Measurements from ENCODE around the gene CAMK4. TPM values are rescaled to one million over a fixed set of nuclear protein-coding genes. Genes with fewer than 3 reads are reported as not detected.

CAMK4 gene
- total RNA-seq, 1 experiment from 2014 or later, result 6.3 TPM

GRCh38 chr5:111422245-111422644, 198.1 kb downstream of the CAMK4 start:
- Histone ChIP-seq H3K14ac (ENCODE audit: insufficient read depth, low read length) (no peak overlapping the region), H2BK5ac (ENCODE audit: insufficient read length, low read length) (no peak overlapping the region), H2BK120ac (ENCODE audit: low read depth, low read length, poor library complexity, severe bottlenecking) (no peak overlapping the region), H3K27me3 (ENCODE audit: insufficient read depth, low read length) (no peaks in the 10 kb centered on the region), H3K27ac (ENCODE audit: insufficient read length, low read depth, low read length) (no peak overlapping the region), H2BK12ac (ENCODE audit: insufficient read length, low read depth, low read length) (no peak overlapping the region), H3K23ac (ENCODE audit: insufficient read length, low read depth, low read length) (no peak overlapping the region), H4K20me1 (ENCODE audit: control insufficient read depth, insufficient read depth, insufficient read length) (no peaks in the 10 kb centered on the region), H3K23me2 (ENCODE audit: insufficient read length, low read depth, low read length, poor library complexity, severe bottlenecking) (no peaks in the 10 kb centered on the region), H3K79me1 (ENCODE audit: insufficient read depth, low read depth, low read length, poor library complexity, severe bottlenecking) (no peaks in the 10 kb centered on the region), H3K9me3 (ENCODE audit: control insufficient read depth, low read depth, low read length) (no peaks in the 10 kb centered on the region), H3K79me2 (ENCODE audit: insufficient read depth, low read length) (no peaks in the 10 kb centered on the region), H2BK20ac (ENCODE audit: low read depth, low read length, poor library complexity, severe bottlenecking) (no peak overlapping the region), H4K8ac (replicated peaks; ENCODE audit: insufficient read length, low read depth, low read length) (no peak overlapping the region), H3K4ac (ENCODE audit: low read depth, low read length) (no peak overlapping the region), H3K18ac (ENCODE audit: insufficient read length, low read depth, low read length) (no peak overlapping the region), H3K4me2 (ENCODE audit: insufficient read depth, insufficient read length, low read length) (no peak overlapping the region), H2AK5ac (ENCODE audit: insufficient read length, low read length) (no peak overlapping the region), H4K5ac (ENCODE audit: insufficient read length, low read depth, low read length) (no peak overlapping the region), H2AFZ (ENCODE audit: low read length) (no peak overlapping the region), H4K91ac (ENCODE audit: insufficient read length, low read depth, low read length) (no peak overlapping the region), H3K56ac (ENCODE audit: insufficient read length, low read depth, low read length) (no peak overlapping the region), H3K9ac (ENCODE audit: extremely low read depth, insufficient read length, low read length) (no peak overlapping the region), H3T11ph (ENCODE audit: low read length) (no peak overlapping the region), H3K4me1 (ENCODE audit: insufficient read depth, low read length) (no peaks in the 10 kb centered on the region; the same call in 1 of the 2 replicates), H2BK15ac (ENCODE audit: low read depth, low read length) (no peak overlapping the region)
- Mint-ChIP-seq H3K27me3 (ENCODE audit: low read depth) (no peaks in the 10 kb centered on the region), H3K4me3 (no peak overlapping the region), H3K4me1 (peaks cover 3 to 6% of the 10 kb centered on the region in 2 experiments; a peak in 3 of 4 replicates), H3K36me3 (ENCODE audit: insufficient read depth in 1 of 3, low read depth in 3 of 3) (peaks cover 0 to 3% (median 0%) of the 10 kb centered on the region in 3 experiments; a peak in 1 of 7 replicates), H3K27ac (no peak overlapping the region), H3K9me3 (peaks cover 0 to 6% of the 10 kb centered on the region in 2 experiments; a peak in 3 of 5 replicates)
- TF ChIP-seq CTCF (conservative IDR thresholded peaks at IDR 0.05), result no peak
- DNase-seq, result no peak
- no CpG with 5 or more reads among the region's 2 CpGs for WGBS (ENCODE audit: extremely low coverage, insufficient read length, low lambda C conversion rate)
